ENCODE data around the gene ERP44.

GRCh38 chr9:99948896-99949295 lies 149.9 kb downstream of the ERP44 start:
- no peak for TF ChIP-seq EP300 (IDR thresholded peaks at IDR 0.05)
- no peak for TF ChIP-seq POLR2AphosphoS5 (IDR thresholded peaks at IDR 0.05)
- TF ChIP-seq CTCF (IDR thresholded peaks at IDR 0.05), result no peak
- no peak for TF ChIP-seq POLR2A (IDR thresholded peaks at IDR 0.05)
